Sigmoid colon (tissue), 4 donors: Measurements from ENCODE around the gene CLK1.

ENCODE experiments used
- POLR2A ChIP-seq, 2 donors: fragments of 450-650 bp; IDR thresholded peaks; one replicate each; pipeline ENCODE4 v1.6.1; 2016; ENCODE audit warnings: antibody characterized with exemption in 2 of 2, mild to moderate bottlenecking in 2 of 2, moderate library complexity in 2 of 2
- POLR2AphosphoS5 ChIP-seq, 4 donors: sonication (generic); formaldehyde crosslinking; IDR thresholded peaks; one replicate each; pipeline ENCODE4 v1.6.1; 2017; ENCODE audit warnings: antibody characterized with exemption in 4 of 4
- TF ChIP-seq, protein P1 (sequence below), 4 experiments: fragments of 450-650 bp in 3 of 4; fragments of 200-600 bp in 1 of 4; IDR thresholded peaks; one replicate each; pipeline ENCODE4 v1.5.1; 2016 to 2019; ENCODE audit warnings: antibody characterized with exemption in 4 of 4, mild to moderate bottlenecking in 3 of 4, moderate library complexity in 2 of 4

DNA sequence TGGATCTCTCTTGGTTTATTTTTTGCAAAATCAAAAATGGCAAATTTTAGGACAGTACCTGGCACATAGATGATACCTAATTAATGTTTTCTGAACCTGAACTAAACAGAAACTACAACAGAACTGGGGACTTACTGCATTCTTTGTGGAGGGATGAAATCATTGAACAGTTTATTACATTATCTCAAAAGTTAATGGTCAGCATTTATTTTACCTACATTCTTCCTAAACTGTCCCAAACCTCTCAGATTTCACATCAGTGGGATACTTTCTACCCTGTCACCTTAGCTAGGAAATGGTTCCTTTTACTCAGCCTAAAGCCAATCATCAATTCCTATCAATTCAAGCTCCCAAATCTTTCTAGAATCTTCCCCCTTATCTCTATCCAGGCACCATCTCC, 35.0 kb upstream of the CLK1 start:
- TF ChIP-seq, protein P1, sequence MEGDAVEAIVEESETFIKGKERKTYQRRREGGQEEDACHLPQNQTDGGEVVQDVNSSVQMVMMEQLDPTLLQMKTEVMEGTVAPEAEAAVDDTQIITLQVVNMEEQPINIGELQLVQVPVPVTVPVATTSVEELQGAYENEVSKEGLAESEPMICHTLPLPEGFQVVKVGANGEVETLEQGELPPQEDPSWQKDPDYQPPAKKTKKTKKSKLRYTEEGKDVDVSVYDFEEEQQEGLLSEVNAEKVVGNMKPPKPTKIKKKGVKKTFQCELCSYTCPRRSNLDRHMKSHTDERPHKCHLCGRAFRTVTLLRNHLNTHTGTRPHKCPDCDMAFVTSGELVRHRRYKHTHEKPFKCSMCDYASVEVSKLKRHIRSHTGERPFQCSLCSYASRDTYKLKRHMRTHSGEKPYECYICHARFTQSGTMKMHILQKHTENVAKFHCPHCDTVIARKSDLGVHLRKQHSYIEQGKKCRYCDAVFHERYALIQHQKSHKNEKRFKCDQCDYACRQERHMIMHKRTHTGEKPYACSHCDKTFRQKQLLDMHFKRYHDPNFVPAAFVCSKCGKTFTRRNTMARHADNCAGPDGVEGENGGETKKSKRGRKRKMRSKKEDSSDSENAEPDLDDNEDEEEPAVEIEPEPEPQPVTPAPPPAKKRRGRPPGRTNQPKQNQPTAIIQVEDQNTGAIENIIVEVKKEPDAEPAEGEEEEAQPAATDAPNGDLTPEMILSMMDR (IDR thresholded peaks at IDR 0.05) = no peak
- TF ChIP-seq POLR2A (IDR thresholded peaks at IDR 0.05) (no peak), POLR2AphosphoS5 (IDR thresholded peaks at IDR 0.05) (no peak)
